ENCODE measurements around the gene UCP3.
A peak's percentile ranks its signal among the peaks of the same experiment; 100 is the strongest.

Gene UCP3

DNA sequence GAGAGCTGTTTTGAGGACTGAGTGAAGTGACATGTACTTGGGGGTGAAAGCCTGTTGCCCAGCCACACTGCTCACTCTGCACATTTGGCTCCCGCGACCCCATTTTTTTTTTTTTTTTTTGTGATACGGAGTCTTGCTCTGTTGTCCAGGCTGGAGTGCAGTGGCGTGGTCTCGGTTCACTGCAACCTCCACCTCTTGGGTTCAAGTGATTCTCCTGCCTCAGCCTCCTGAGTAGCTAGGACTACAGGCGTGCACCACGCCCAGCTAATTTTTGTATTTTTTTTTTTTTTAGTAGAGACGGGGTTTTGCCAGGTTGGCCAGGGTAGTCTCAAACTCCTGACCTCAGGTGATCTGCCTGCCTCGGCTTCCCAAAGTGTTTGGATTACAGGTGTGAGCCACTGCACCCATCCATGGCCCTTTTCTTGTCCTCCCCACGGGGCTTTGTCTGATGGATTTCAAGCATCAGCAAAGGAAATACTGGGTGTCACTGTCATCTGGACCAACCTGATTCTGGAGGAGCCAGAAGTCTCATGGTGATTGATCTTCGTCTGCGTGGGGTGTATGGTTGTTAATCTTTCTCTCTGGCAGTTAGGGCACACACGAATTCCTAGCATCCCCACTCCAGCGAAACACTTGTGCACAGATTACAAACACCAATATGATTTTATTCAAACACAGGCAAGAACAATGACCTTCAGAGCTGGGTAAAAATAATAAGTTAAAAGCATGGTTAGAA lies 3.4 kb upstream of the UCP3 start:
- no peak overlapping the region for H2BK15ac ChIP-seq (ENCODE audit: low read length)
- H3K27me3 ChIP-seq (ENCODE audit: control insufficient read depth in 3 of 3, insufficient read depth in 3 of 3, low read depth in 1 of 3, low read length in 3 of 3), result no peaks in the 10 kb centered on the region
- H3K27ac ChIP-seq (replicated peaks; ENCODE audit: low read length), result no peak overlapping the region
- H3K14ac ChIP-seq (ENCODE audit: low read length), result no peak overlapping the region
- H3K4ac ChIP-seq (ENCODE audit: low read length), result no peak overlapping the region
- no CpG with 5 or more reads among the region's 14 CpGs for WGBS, 2 donors (ENCODE audit: extremely low coverage in 2 of 2, insufficient read length in 2 of 2, insufficient replicate concordance in 1 of 2)
- no peak for DNase-seq (ENCODE audit: low spot score)
- H3K79me1 ChIP-seq (ENCODE audit: low read depth, low read length), result no peaks in the 10 kb centered on the region
- H3K36me3 ChIP-seq (replicated peaks in 1 of 2; ENCODE audit: control insufficient read depth in 2 of 2, insufficient read depth in 2 of 2, low read length in 2 of 2), result peaks cover 11 to 55% of the 10 kb centered on the region in 2 donors
- peaks cover 0 to 2% of the 10 kb centered on the region in 2 donors for H3K4me1 ChIP-seq (ENCODE audit: control insufficient read depth in 2 of 2, insufficient read depth in 1 of 2, low read depth in 1 of 2, low read length in 2 of 2)
- no peak overlapping the region for H2BK5ac ChIP-seq (ENCODE audit: low read length)
- H3K4me3 ChIP-seq (ENCODE audit: low read length in 2 of 2), result no peak overlapping the region
- no peak overlapping the region for H2AFZ ChIP-seq (ENCODE audit: low read length)
- no peaks in the 10 kb centered on the region for H3K9me3 ChIP-seq (replicated peaks in 1 of 2; ENCODE audit: control insufficient read depth in 2 of 2, insufficient read depth in 1 of 2, low read depth in 1 of 2, low read length in 2 of 2)
- no peak overlapping the region for H3K23ac ChIP-seq (ENCODE audit: low read depth, low read length, poor library complexity)
- H3K4me2 ChIP-seq (ENCODE audit: insufficient read depth, low read length, poor library complexity, severe bottlenecking), result no peak overlapping the region
- H4K8ac ChIP-seq (ENCODE audit: low read depth, low read length), result no peak overlapping the region
- no peak overlapping the region for H2AK5ac ChIP-seq (ENCODE audit: low read depth, low read length)
- no peak overlapping the region for H2BK120ac ChIP-seq (ENCODE audit: low read depth, low read length)
- no peak overlapping the region for H4K91ac ChIP-seq (ENCODE audit: low read depth, low read length, poor library complexity)
- no peak overlapping the region for H2BK12ac ChIP-seq (ENCODE audit: low read length)
- H3K18ac ChIP-seq (ENCODE audit: low read length), result no peak overlapping the region
- no peak overlapping the region for H3K9ac ChIP-seq (ENCODE audit: low read depth, low read length, poor library complexity)

DNA sequence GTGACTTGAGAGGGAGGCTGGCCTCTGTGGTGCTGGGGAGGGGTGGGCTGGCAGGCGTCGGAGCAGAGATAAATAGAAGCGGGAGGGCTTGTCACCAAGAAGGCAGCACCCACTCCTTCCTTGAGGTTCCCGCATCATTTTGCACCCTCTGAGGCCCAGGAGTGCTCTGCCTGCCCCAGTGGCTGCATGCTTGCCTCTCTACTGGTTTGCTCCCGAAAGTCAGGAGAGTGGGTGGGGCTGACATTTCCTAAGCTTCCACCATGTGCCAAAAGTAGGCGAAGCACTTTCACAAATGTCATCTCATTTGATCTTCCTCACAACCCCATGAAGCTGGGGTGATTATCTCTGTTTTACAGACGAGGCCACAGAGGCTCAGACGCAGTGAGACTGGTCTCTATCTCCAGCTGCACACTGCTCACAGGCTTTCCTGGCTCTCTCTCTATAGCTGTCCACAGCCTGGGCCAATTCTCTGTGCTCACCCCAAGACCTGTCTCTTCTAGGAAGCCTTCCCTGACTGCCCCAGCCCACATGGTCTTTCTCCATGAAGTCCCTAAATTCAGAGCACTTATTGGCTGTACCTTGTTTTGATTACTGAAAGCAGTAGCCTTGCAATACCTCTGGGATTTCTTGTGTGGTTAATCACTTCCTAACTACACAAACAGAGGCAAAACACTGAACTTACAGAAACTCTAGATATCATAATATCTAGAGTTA lies 2.6 kb upstream of the UCP3 start:
- Histone ChIP-seq H3K27me3 (ENCODE audit: control insufficient read depth in 3 of 3, insufficient read depth in 3 of 3, low read depth in 1 of 3, low read length in 3 of 3) (no peaks in the 10 kb centered on the region), H3K4me2 (ENCODE audit: insufficient read depth, low read length, poor library complexity, severe bottlenecking) (no peak overlapping the region), H3K14ac (ENCODE audit: low read length) (no peak overlapping the region), H3K79me1 (ENCODE audit: low read depth, low read length) (no peaks in the 10 kb centered on the region), H2AFZ (ENCODE audit: low read length) (no peak overlapping the region), H3K4me1 (ENCODE audit: control insufficient read depth in 2 of 2, insufficient read depth in 1 of 2, low read depth in 1 of 2, low read length in 2 of 2) (peaks cover 0 to 2% of the 10 kb centered on the region in 2 donors), H2BK120ac (ENCODE audit: low read depth, low read length) (no peak overlapping the region), H2BK12ac (ENCODE audit: low read length) (no peak overlapping the region), H3K4me3 (ENCODE audit: low read length in 2 of 2) (no peak overlapping the region), H3K9me3 (replicated peaks in 1 of 2; ENCODE audit: control insufficient read depth in 2 of 2, insufficient read depth in 1 of 2, low read depth in 1 of 2, low read length in 2 of 2) (no peaks in the 10 kb centered on the region), H2BK5ac (ENCODE audit: low read length) (no peak overlapping the region), H3K27ac (replicated peaks; ENCODE audit: low read length) (no peak overlapping the region), H3K4ac (ENCODE audit: low read length) (no peak overlapping the region), H4K8ac (ENCODE audit: low read depth, low read length) (no peak overlapping the region), H3K23ac (ENCODE audit: low read depth, low read length, poor library complexity) (no peak overlapping the region), H4K91ac (ENCODE audit: low read depth, low read length, poor library complexity) (no peak overlapping the region), H3K18ac (ENCODE audit: low read length) (no peak overlapping the region), H2BK15ac (ENCODE audit: low read length) (no peak overlapping the region), H2AK5ac (ENCODE audit: low read depth, low read length) (no peak overlapping the region), H3K36me3 (replicated peaks in 1 of 2; ENCODE audit: control insufficient read depth in 2 of 2, insufficient read depth in 2 of 2, low read length in 2 of 2) (peaks cover 9 to 47% of the 10 kb centered on the region in 2 donors), H3K9ac (ENCODE audit: low read depth, low read length, poor library complexity) (no peak overlapping the region)
- no peak for DNase-seq (ENCODE audit: low spot score)
- WGBS, 2 donors (ENCODE audit: extremely low coverage in 2 of 2, insufficient read length in 2 of 2, insufficient replicate concordance in 1 of 2), result no CpG with 5 or more reads among the region's 8 CpGs

DNA sequence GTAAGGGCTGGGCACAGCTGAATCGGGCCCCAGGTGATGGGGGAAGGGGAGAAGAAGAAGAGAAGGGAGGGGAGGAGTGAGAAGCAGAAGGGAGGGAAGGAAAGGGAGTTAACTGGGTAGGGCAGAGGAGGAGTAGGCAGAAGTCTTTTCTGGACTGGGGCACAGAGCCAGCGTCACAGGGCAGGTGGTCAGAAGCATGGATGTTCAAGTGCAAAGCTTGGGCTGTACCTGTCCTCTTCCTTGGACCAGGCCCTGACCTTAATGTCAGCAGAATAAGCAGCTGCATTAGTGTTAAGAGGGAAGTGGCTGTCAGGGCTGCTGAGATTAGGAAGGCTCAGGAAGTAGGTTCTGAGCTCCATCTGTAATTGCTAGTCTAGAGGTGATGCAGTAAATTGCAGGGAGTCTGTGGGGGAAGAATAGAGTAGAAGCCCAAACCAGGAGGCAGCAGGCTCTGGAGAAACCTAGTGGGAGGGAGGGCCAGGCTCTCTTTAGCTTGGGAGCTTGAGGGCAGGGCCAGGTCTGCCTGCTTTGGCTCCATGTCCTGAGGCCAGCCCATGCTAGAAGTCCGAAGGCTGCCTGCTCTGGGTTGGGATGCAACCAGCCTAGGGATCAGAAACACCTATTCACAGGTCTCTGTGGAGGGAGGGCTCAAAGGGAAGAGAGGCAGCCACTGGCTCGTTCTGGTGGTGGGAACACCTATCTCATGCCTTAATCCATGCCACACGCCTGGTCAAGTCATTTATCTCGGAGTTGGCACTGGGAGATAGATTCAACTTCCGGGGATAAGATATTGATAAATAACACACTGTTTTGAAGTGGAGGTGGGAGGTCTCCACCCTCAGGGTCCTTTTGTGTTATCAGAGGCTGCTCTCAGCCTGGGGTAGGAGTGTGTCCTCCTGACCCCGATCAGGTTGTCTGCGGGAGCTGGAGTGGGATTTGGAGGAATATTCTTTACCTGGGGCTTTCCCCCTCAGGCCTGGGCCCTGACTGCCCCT lies 1.7 kb upstream of the UCP3 start:
- H3K27me3 ChIP-seq (ENCODE audit: control insufficient read depth in 3 of 3, insufficient read depth in 3 of 3, low read depth in 1 of 3, low read length in 3 of 3), result no peaks in the 10 kb centered on the region
- no peak overlapping the region for H2BK5ac ChIP-seq (ENCODE audit: low read length)
- no peak overlapping the region for H2BK15ac ChIP-seq (ENCODE audit: low read length)
- peaks cover 0 to 2% of the 10 kb centered on the region in 2 donors for H3K4me1 ChIP-seq (ENCODE audit: control insufficient read depth in 2 of 2, insufficient read depth in 1 of 2, low read depth in 1 of 2, low read length in 2 of 2)
- peaks cover 6 to 39% of the 10 kb centered on the region in 2 donors for H3K36me3 ChIP-seq (replicated peaks in 1 of 2; ENCODE audit: control insufficient read depth in 2 of 2, insufficient read depth in 2 of 2, low read length in 2 of 2)
- no peak overlapping the region for H2BK12ac ChIP-seq (ENCODE audit: low read length)
- no peak overlapping the region for H4K91ac ChIP-seq (ENCODE audit: low read depth, low read length, poor library complexity)
- H3K18ac ChIP-seq (ENCODE audit: low read length), result no peak overlapping the region
- no peak for DNase-seq (ENCODE audit: low spot score)
- WGBS, 2 donors (ENCODE audit: extremely low coverage in 2 of 2, insufficient read length in 2 of 2, insufficient replicate concordance in 1 of 2), result no CpG with 5 or more reads among the region's 9 CpGs
- peak overlapping the region; percentile 24 for H3K9ac ChIP-seq (ENCODE audit: low read depth, low read length, poor library complexity)
- no peak overlapping the region for H2AK5ac ChIP-seq (ENCODE audit: low read depth, low read length)
- H3K4ac ChIP-seq (ENCODE audit: low read length), result no peak overlapping the region
- no peak overlapping the region for H2BK120ac ChIP-seq (ENCODE audit: low read depth, low read length)
- H2AFZ ChIP-seq (ENCODE audit: low read length), result no peak overlapping the region
- no peak overlapping the region for H3K23ac ChIP-seq (ENCODE audit: low read depth, low read length, poor library complexity)
- H3K14ac ChIP-seq (ENCODE audit: low read length), result no peak overlapping the region
- no peak overlapping the region for H4K8ac ChIP-seq (ENCODE audit: low read depth, low read length)
- H3K4me2 ChIP-seq (ENCODE audit: insufficient read depth, low read length, poor library complexity, severe bottlenecking), result no peak overlapping the region
- no peak overlapping the region for H3K4me3 ChIP-seq (ENCODE audit: low read length in 2 of 2)
- H3K79me1 ChIP-seq (ENCODE audit: low read depth, low read length), result no peaks in the 10 kb centered on the region
- no peak overlapping the region for H3K27ac ChIP-seq (replicated peaks; ENCODE audit: low read length)
- H3K9me3 ChIP-seq (replicated peaks in 1 of 2; ENCODE audit: control insufficient read depth in 2 of 2, insufficient read depth in 1 of 2, low read depth in 1 of 2, low read length in 2 of 2), result no peaks in the 10 kb centered on the region
